ENCODE data around the gene AOPEP.

AOPEP gene

DNA sequence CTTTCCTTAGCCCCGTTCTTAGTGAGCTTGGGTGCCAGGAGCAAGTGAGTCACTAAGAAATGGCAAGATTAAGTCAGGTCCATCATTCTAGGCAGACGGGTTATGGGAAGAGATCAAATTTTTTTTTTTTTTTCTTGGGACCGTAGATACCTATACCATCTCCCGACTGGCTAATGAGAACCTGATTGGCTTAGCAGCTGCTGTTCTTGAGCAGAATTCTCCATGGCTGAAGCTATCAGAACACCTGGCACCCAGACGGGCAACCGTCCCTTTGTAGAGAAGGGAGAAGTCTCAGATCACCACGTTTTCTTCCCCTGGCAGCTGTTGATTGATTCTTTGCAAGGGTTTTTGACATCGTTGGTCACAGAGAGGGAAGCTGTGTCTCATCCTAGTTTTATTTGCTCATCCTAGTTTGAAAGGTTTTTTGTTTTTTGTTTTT lies 78.6 kb downstream of the AOPEP start:
- H3K4me1 Mint-ChIP-seq: peaks cover 34% of the 10 kb centered on the region
- H3K4me3 Mint-ChIP-seq: no peak overlapping the region
- no peak overlapping the region for H3K27ac Mint-ChIP-seq
- ATAC-seq (no peak), DNase-seq (ENCODE audit: low spot score in 2 of 2) (no peak)
- no peaks in the 10 kb centered on the region for H3K9me3 Mint-ChIP-seq
- peaks cover 12% of the 10 kb centered on the region for H3K36me3 Mint-ChIP-seq

DNA sequence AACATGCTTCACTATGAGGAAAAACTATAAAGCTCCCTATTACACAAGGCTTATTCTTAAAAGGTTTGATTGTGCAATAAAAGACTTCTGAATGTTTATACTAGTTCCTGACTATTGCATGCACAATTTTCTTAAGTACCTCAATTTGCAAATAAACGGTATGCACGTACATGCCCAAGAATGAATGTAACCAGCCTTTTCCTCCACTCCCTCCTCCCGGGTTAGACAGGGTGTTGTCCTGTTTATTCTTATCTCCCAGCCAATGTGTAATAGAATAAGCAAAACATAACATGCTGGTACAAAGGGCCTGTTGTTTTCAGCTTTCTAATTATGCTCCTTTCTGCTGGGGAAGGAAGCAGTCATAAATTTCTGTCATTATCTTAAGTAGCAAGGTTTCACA lies 79.1 kb downstream of the AOPEP start:
- peaks cover 34% of the 10 kb centered on the region for H3K4me1 Mint-ChIP-seq
- DNase-seq (ENCODE audit: low spot score in 2 of 2) (no peak), ATAC-seq (no peak)
- H3K4me3 Mint-ChIP-seq: no peak overlapping the region
- H3K9me3 Mint-ChIP-seq: no peaks in the 10 kb centered on the region
- H3K36me3 Mint-ChIP-seq: peaks cover 12% of the 10 kb centered on the region
- no peak overlapping the region for H3K27ac Mint-ChIP-seq

DNA sequence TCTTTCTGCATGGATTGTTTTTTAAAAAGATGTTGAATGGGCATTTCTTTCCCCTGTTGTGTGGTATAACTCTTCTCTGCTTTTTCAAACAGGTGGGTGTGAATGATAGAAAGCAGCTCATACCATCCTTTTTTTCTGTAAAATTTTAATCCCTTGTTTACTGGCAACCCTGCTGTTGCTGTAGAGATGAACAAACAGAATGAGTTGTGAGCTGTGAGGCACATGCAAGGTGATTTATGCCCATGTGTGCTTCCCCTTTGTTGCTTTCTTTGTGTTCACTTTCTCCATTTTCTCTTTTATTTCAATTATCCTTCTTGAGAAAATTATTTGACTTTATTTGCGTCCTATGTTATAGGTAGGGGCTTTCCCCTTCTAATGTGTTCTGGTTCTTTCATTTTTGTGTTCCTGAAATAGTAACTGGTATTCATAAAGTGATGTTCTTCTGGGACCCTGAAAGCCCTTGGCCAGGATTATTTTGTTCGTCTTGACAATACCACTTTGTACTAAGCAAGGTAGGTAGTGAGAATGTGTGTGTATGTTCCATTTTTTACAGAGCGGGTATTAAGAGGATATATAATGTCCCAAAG lies 79.9 kb downstream of the AOPEP start:
- H3K4me3 Mint-ChIP-seq: no peak overlapping the region
- ATAC-seq (no peak), DNase-seq (ENCODE audit: low spot score in 2 of 2) (no peak)
- H3K4me1 Mint-ChIP-seq: peaks cover 34% of the 10 kb centered on the region
- H3K27ac Mint-ChIP-seq: no peak overlapping the region
- peaks cover 12% of the 10 kb centered on the region for H3K36me3 Mint-ChIP-seq
- H3K9me3 Mint-ChIP-seq: no peaks in the 10 kb centered on the region

DNA sequence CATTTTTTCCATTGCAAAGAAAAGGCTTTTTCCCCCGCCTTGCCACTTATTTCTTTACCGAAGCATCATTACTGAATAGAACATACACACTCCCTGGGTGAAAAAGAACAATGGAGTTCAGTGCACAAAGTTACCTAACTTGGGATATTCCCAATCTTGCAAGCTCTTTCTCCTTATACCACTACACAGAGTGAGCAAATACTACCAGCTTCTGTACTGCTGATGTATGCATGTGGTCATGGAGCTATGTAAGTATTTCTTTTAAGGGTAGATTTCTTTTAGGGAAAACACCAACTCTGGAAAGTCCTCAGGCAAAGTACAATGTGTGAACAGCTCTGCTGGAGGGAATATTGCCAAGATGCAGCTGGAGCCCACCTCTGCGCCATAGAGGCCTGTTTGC lies 81.1 kb downstream of the AOPEP start:
- Mint-ChIP-seq H3K36me3 (peaks cover 12% of the 10 kb centered on the region), H3K27ac (no peak overlapping the region), H3K4me1 (peaks cover 29% of the 10 kb centered on the region), H3K9me3 (no peaks in the 10 kb centered on the region), H3K4me3 (no peak overlapping the region)
- DNase-seq (ENCODE audit: low spot score in 2 of 2): no peak
- ATAC-seq: no peak

DNA sequence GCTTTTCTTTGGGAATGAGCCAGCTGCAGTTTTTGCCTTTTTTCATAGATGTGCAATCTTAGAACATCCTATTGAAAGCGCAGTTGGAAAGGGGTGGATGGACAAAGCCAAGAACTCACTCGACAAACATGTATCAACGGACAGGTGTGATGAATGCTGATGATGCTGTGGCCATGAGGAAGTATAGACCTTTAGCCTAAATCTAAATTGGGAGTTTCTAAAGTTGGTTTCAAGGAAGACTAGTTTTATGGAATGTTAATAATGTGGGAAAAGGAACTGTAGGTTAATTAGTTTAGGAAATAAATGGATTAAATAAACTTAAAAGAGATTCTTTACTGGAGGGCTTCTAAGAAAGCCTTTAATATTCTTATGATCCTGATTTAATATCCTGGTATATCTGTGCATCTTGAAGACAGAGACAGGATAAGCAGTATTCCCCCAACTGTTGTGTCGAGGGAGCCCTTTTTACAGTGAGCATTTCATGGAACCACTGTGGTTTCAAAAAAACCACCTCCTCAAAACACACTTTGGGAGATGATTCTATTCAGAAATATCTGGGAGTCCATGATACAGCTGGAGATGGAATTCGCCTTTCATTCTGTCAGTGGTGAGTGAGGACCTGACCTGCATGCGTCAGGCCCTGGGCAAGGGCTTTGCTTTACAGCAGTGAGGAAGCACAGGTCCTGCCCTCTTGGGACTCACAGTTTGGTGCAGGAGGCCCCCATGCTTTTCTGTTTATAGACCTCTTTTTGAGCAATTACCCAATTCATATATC lies 82.6 kb downstream of the AOPEP start:
- peaks cover 12% of the 10 kb centered on the region for H3K36me3 Mint-ChIP-seq
- DNase-seq (ENCODE audit: low spot score in 2 of 2) (no peak), ATAC-seq (no peak)
- no peaks in the 10 kb centered on the region for H3K9me3 Mint-ChIP-seq
- peaks cover 17% of the 10 kb centered on the region for H3K4me1 Mint-ChIP-seq
- H3K27ac Mint-ChIP-seq: no peak overlapping the region
- H3K4me3 Mint-ChIP-seq: no peak overlapping the region

DNA sequence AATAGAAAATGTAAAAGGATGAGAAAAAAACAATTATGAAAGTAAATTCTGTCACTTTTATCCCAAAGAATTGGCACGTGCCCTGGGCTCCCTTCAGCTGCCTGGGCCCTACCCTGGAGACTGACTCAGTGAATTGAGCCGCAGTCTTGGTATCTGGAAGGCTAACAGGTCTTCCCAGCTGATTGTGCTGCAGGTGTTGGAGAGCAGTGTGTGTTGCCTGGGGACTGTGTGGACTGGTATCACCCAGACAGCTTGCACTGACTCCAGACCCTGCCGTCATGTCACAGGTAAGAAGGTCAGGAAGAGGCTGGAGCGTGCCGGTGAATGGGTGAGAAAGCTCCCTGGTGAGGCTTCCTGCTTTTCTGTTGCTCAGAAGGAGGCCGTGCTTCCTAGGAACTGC lies 83.3 kb downstream of the AOPEP start:
- peaks cover 16% of the 10 kb centered on the region for H3K4me1 Mint-ChIP-seq
- H3K4me3 Mint-ChIP-seq: no peak overlapping the region
- DNase-seq (ENCODE audit: low spot score in 2 of 2): no peak
- H3K9me3 Mint-ChIP-seq: no peaks in the 10 kb centered on the region
- no peak overlapping the region for H3K27ac Mint-ChIP-seq
- ATAC-seq: no peak
- peaks cover 12% of the 10 kb centered on the region for H3K36me3 Mint-ChIP-seq

GRCh38 chr9:94811074-94811473 lies 84.6 kb downstream of the AOPEP start:
- Mint-ChIP-seq H3K36me3 (peaks cover 12% of the 10 kb centered on the region), H3K4me1 (peaks cover 12% of the 10 kb centered on the region), H3K9me3 (no peaks in the 10 kb centered on the region), H3K4me3 (no peak overlapping the region), H3K27ac (no peak overlapping the region)
- DNase-seq (ENCODE audit: low spot score in 2 of 2) (no peak), ATAC-seq (no peak)

- peak overlapping the region; percentile 16 for H3K27ac Mint-ChIP-seq
- H3K36me3 Mint-ChIP-seq: peaks cover 9% of the 10 kb centered on the region
- H3K4me1 Mint-ChIP-seq: peaks cover 8% of the 10 kb centered on the region
- no peaks in the 10 kb centered on the region for H3K9me3 Mint-ChIP-seq
- ATAC-seq (peak; percentile 71), DNase-seq (ENCODE audit: low spot score in 2 of 2) (no peak)
- no peak overlapping the region for H3K4me3 Mint-ChIP-seq
Observed at GRCh38 chr9:94812343-94812742, 85.8 kb downstream of the AOPEP start.

DNA sequence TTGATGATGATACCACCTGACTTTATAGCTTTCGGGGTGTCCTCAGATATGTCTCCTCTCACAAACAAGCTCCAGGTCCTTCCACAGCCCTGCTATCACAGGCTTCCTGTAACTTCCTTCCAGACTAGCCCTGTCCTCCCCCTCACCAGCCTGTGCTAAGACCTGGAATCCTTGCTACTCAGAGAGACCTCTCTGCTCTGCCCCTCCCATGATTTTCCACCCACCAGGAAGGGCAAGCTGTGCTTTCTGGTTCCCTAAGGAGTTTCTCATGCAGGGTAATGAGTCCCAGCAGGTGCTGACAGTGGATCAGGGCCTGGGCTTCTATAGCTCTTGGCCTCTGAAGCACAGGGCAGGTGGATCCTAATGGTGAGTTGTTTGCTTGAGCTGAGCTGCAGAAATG lies 86.9 kb downstream of the AOPEP start:
- no peaks in the 10 kb centered on the region for H3K9me3 Mint-ChIP-seq
- no peak overlapping the region for H3K4me3 Mint-ChIP-seq
- no peaks in the 10 kb centered on the region for H3K36me3 Mint-ChIP-seq
- ATAC-seq: no peak
- H3K27ac Mint-ChIP-seq: no peak overlapping the region
- peaks cover 8% of the 10 kb centered on the region for H3K4me1 Mint-ChIP-seq
- no peak for DNase-seq (ENCODE audit: low spot score in 2 of 2)

DNA sequence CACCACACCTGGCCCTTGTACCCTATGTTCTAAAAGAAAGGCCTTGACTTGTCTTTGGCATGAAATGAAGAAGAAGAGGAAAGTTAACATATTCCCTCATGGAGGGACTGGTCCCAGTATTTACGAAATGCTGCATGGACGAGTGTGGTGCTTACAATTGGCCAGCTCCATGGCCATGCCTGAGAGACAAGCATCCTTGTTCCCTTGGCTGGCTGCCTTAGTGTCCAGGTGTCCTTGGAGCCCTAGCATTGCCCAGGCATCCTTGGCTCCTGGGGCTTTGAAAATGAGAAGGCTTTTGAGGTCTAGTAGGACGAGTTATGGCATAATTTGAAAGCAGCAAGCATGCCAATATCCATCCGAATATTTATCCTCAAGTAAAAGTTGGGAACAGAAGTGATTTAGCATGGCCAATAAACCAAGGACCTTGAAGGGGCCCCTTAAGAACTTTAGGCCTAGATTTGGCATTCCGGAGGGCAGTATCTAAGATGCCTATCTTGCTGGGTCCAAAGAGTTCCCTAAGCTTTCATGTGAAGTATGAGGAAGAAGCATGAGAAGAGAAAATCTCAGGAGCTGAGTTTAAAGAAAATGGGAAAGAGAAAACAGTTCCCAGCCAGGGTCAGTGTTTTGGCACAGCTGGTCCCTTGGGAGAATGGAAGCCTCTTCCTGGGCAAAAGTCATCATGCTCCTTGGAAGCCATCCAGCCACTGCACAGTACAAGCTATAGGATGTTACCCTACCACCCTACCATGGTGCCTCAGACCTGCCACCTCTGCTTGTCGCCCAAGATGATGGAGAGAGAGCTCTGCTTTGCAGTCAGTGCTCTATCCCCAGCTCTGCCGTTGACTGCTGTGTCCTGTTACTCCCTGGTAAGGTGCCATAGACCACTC lies 91.0 kb downstream of the AOPEP start:
- no peak overlapping the region for H3K4me3 Mint-ChIP-seq
- DNase-seq (ENCODE audit: low spot score in 2 of 2): no peak
- no peak overlapping the region for H3K27ac Mint-ChIP-seq
- ATAC-seq: no peak
- H3K36me3 Mint-ChIP-seq: no peaks in the 10 kb centered on the region
- peaks cover 13% of the 10 kb centered on the region for H3K4me1 Mint-ChIP-seq
- no peaks in the 10 kb centered on the region for H3K9me3 Mint-ChIP-seq

DNA sequence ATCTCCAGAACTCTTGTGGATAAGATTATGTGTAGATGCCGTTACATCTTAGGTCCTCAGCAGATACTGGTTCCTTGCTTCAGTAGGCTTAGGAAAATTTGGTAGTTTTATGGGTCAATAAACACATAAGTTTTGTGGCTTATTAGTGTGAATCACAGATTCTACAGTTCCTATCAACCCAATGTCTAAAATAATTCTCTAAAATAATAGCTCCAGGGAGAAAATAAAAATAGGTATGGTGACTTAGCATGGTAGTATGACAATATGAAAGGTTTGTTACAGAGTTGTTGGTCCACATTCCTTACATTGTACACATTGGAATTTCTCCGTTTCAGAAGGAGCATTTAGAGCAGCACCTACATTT lies 91.7 kb downstream of the AOPEP start:
- no peak for DNase-seq (ENCODE audit: low spot score in 2 of 2)

GRCh38 chr9:94819161-94819687 lies 92.7 kb downstream of the AOPEP start:
- Mint-ChIP-seq H3K4me3 (no peak overlapping the region), H3K36me3 (no peaks in the 10 kb centered on the region), H3K27ac (no peak overlapping the region), H3K9me3 (no peaks in the 10 kb centered on the region), H3K4me1 (peaks cover 9% of the 10 kb centered on the region)
- ATAC-seq (no peak), DNase-seq (ENCODE audit: low spot score in 2 of 2) (no peak)

More for the DNA sequence above, 91.7 kb downstream of the AOPEP start:
- no peaks in the 10 kb centered on the region for H3K9me3 Mint-ChIP-seq
- no peak for ATAC-seq
- H3K4me3 Mint-ChIP-seq: no peak overlapping the region
- H3K27ac Mint-ChIP-seq: no peak overlapping the region
- peaks cover 9% of the 10 kb centered on the region for H3K4me1 Mint-ChIP-seq
- no peaks in the 10 kb centered on the region for H3K36me3 Mint-ChIP-seq

DNA sequence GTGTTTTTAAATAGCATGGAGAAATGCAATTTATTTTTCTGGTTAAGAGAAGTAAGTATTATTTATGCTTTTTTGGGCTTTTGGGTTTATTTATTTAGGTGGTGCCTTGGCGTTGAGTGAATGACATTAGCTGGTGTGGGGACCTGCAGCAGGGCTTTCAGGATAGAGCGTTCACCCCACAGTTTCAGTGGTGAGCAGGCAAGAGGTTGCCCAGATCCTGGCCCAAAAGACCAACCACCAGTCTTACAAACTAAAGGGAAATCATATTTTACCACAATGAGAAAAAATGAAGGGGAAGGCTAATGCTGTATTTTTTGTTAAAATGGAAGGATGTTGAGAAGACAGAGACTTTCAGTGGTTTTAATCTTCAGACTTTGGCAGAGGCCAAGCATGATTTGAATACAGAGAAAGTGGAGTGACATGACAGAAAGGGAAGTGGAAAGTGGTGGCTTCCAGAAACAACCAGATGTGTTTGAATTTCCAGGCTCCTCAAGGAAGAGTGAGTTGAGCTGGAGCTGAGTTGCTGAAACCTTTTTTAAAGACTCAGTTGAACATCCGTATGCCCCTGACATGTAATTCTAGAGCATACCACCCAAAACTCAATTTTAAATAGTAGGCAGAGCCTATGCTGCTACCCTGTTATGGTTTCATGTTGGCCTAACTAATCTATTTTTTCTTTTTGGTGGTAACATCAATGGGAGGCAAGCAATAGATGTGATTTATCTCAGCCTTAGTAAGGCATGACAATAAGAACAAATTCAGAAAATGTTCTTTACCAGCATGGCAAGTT lies 94.8 kb downstream of the AOPEP start:
- Mint-ChIP-seq H3K4me1 (peaks cover 9% of the 10 kb centered on the region), H3K27ac (no peak overlapping the region), H3K4me3 (no peak overlapping the region), H3K9me3 (no peaks in the 10 kb centered on the region), H3K36me3 (no peaks in the 10 kb centered on the region)
- ATAC-seq (no peak), DNase-seq (ENCODE audit: low spot score in 2 of 2) (no peak)

GRCh38 chr9:94822273-94822672 lies 95.8 kb downstream of the AOPEP start:
- Mint-ChIP-seq H3K9me3 (no peaks in the 10 kb centered on the region), H3K4me1 (peaks cover 16% of the 10 kb centered on the region), H3K4me3 (no peak overlapping the region), H3K27ac (no peak overlapping the region), H3K36me3 (no peaks in the 10 kb centered on the region)
- DNase-seq (ENCODE audit: low spot score in 2 of 2): no peak
- no peak for ATAC-seq

DNA sequence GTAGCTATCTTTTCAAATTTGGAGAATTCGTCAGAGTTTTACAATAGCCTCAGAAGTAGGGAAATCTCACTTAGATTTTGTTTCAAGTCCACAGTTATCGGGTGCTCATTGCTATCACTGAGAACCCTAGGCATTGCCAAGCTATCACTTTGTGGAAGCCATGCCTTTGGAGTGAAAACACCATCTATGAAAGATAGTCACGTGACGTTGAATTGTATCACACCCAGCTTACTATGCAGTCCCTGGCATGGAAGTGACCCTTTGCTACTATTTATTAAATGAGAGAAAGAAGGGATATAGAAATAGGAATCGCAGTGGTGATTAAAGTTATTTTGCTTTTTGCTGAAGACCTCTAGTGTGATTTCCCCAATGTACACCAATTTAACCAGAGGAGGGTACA lies 97.2 kb downstream of the AOPEP start:
- H3K36me3 Mint-ChIP-seq: no peaks in the 10 kb centered on the region
- peaks cover 16% of the 10 kb centered on the region for H3K4me1 Mint-ChIP-seq
- no peak for ATAC-seq
- H3K9me3 Mint-ChIP-seq: no peaks in the 10 kb centered on the region
- no peak for DNase-seq (ENCODE audit: low spot score in 2 of 2)
- no peak overlapping the region for H3K4me3 Mint-ChIP-seq
- H3K27ac Mint-ChIP-seq: no peak overlapping the region
